Natural killer cell (primary cell): ENCODE results near the gene FXYD7. TPM values are rescaled to one million over a fixed set of nuclear protein-coding genes. Genes with fewer than 3 reads are reported as not detected.

ENCODE experiments used
- ATAC-seq, 3 donors: fragments of 150-1000 bp in 2 of 3; fragments of 200-7000 bp in 1 of 3; cut with Tn5 transposase; 1 replicate in 1 of 3; 2 replicates in 2 of 3; pipeline ENCODE4 v1.10.0; 2021; ENCODE audit warnings: mild to moderate bottlenecking in 2 of 3, moderate library complexity in 2 of 3
- DNase-seq, 2 donors: peaks; one replicate each; pipeline versions ENCODE4 v3.0.0 to v3.0.0-alpha.2; 2013 to 2021; ENCODE audit warnings: mixed read lengths in 1 of 2
- H3K27ac ChIP-seq: one replicate; pipeline ENCODE4 v1.5.1; 2013; ENCODE audit warnings: mild to moderate bottlenecking, low read length
- H3K27me3 ChIP-seq: one replicate; pipeline ENCODE4 v1.6.1; 2013; ENCODE audit warnings: low read length; ENCODE audit not compliant: control insufficient read depth, insufficient read depth
- H3K36me3 ChIP-seq: one replicate; pipeline ENCODE4 v1.6.1; 2013; ENCODE audit warnings: low read length; ENCODE audit not compliant: control insufficient read depth, insufficient read depth
- H3K4me1 ChIP-seq: one replicate; pipeline ENCODE4 v1.6.1; 2013; ENCODE audit warnings: low read length; ENCODE audit not compliant: control insufficient read depth, insufficient read depth
- H3K4me3 ChIP-seq: one replicate; pipeline ENCODE4 v1.5.1; 2013; ENCODE audit warnings: low read length
- H3K9me3 ChIP-seq: one replicate; pipeline ENCODE4 v1.6.1; 2013; ENCODE audit warnings: low read length; ENCODE audit not compliant: control insufficient read depth, insufficient read depth
- H3K27ac Mint-ChIP-seq, 2 donors: one replicate each; pipeline ENCODE4 v1.8.0; 2022; ENCODE audit warnings: mild to moderate bottlenecking in 2 of 2, mixed read lengths in 2 of 2, moderate library complexity in 1 of 2
- H3K27me3 Mint-ChIP-seq, 2 donors: one replicate each; pipeline ENCODE4 v1.8.0; 2022; ENCODE audit warnings: low read depth in 2 of 2, mixed read lengths in 2 of 2
- H3K36me3 Mint-ChIP-seq: one replicate; pipeline ENCODE4 v1.8.0; 2022; ENCODE audit warnings: mixed read lengths
- H3K4me1 Mint-ChIP-seq, 2 donors: one replicate each; pipeline ENCODE4 v1.8.0; 2022; ENCODE audit warnings: mixed read lengths in 2 of 2
- H3K4me3 Mint-ChIP-seq: one replicate; pipeline ENCODE4 v1.8.0; 2022; ENCODE audit warnings: mild to moderate bottlenecking, moderate library complexity, mixed read lengths
- H3K9me3 Mint-ChIP-seq, 2 donors: one replicate each; pipeline ENCODE4 v1.8.0; 2022; ENCODE audit warnings: mixed read lengths in 2 of 2
- CTCF ChIP-seq: fragments of 200-600 bp; IDR thresholded peaks from one replicate; pipeline ENCODE4 v1.8.0; 2022; ENCODE audit warnings: antibody characterized with exemption
- WGBS: methylation state at CpG from one replicate; pipeline ENCODE4 v1.1.7; 2013; ENCODE audit warnings: missing lambda C conversion rate; ENCODE audit not compliant: insufficient coverage; 5-methylcytosine and 5-hydroxymethylcytosine counted together
- intact Hi-C: fragments of 100-400 bp; cut with micrococcal nuclease; formaldehyde crosslinking; loops from one replicate; pipeline ENCODE4 v1.14.2; 2022
- total RNA-seq, 4 donors: library from RNA; stranded (reverse); fragments of 120-200 nt in 1 of 4; gene quantifications; one replicate each; pipeline versions ENCODE4 v1.2.3 to v1.2.4, GENCODE V29; 2013 to 2022

The FXYD7 gene
- total RNA-seq, 3 donors from 2014 or later (not counting 1 experiment from before 2014, with no cell fraction given) = 4.0 to 5.4 (median 4.9) TPM

- Histone ChIP-seq H3K36me3 (no peaks in the 10 kb centered on the region), H3K27ac (no peak overlapping the region), H3K4me3 (no peak overlapping the region), H3K27me3 (peaks cover 5% of the 10 kb centered on the region), H3K4me1 (peaks cover 7% of the 10 kb centered on the region), H3K9me3 (no peaks in the 10 kb centered on the region)
- no peak overlapping the region for H3K4me3 Mint-ChIP-seq
- peaks cover 6 to 8% of the 10 kb centered on the region in 2 donors for H3K4me1 Mint-ChIP-seq
- intact Hi-C loops = no loop called here
- no peak for TF ChIP-seq CTCF
- H3K36me3 Mint-ChIP-seq = no peaks in the 10 kb centered on the region
- H3K27me3 Mint-ChIP-seq = no peaks in the 10 kb centered on the region
- 84% methylated on average over 8 of the region's 8 CpGs for WGBS
- no peak for DNase-seq
- H3K9me3 Mint-ChIP-seq = no peaks in the 10 kb centered on the region
- no peak overlapping the region for H3K27ac Mint-ChIP-seq
- no peak for ATAC-seq
Measured at GRCh38 chr19:35117116-35117515, 25.9 kb upstream of the FXYD7 start.

GRCh38 chr19:35117799-35118198 is 25.3 kb upstream of the FXYD7 start:
- no peak for TF ChIP-seq CTCF
- Mint-ChIP-seq H3K36me3 (no peaks in the 10 kb centered on the region), H3K4me1 (peaks cover 6 to 8% of the 10 kb centered on the region in 2 donors), H3K9me3 (no peaks in the 10 kb centered on the region), H3K27ac (no peak overlapping the region), H3K27me3 (no peaks in the 10 kb centered on the region), H3K4me3 (no peak overlapping the region)
- no peak for ATAC-seq
- Histone ChIP-seq H3K27me3 (peaks cover 5% of the 10 kb centered on the region), H3K4me1 (peaks cover 7% of the 10 kb centered on the region), H3K9me3 (no peaks in the 10 kb centered on the region), H3K4me3 (no peak overlapping the region), H3K36me3 (no peaks in the 10 kb centered on the region), H3K27ac (no peak overlapping the region)
- intact Hi-C loops = no loop called here
- no peak for DNase-seq
- WGBS = 83% methylated on average over 11 of the region's 11 CpGs

- Mint-ChIP-seq H3K4me3 (no peak overlapping the region), H3K9me3 (no peaks in the 10 kb centered on the region), H3K27ac (no peak overlapping the region), H3K27me3 (no peaks in the 10 kb centered on the region), H3K4me1 (peaks cover 6 to 8% of the 10 kb centered on the region in 2 donors), H3K36me3 (no peaks in the 10 kb centered on the region)
- H3K4me3 ChIP-seq = no peak overlapping the region
- no peak for ATAC-seq
- H3K9me3 ChIP-seq = no peaks in the 10 kb centered on the region
- no peaks in the 10 kb centered on the region for H3K36me3 ChIP-seq
- 76% methylated on average over 12 of the region's 13 CpGs for WGBS
- no peak overlapping the region for H3K27ac ChIP-seq
- TF ChIP-seq CTCF = no peak
- no peak for DNase-seq
- H3K4me1 ChIP-seq = peaks cover 7% of the 10 kb centered on the region
- H3K27me3 ChIP-seq = peaks cover 5% of the 10 kb centered on the region
- intact Hi-C loops = no loop called here
Measured at GRCh38 chr19:35118268-35119020, 24.6 kb upstream of the FXYD7 start.

GRCh38 chr19:35119091-35119490 is 24.0 kb upstream of the FXYD7 start:
- H3K4me1 Mint-ChIP-seq = peaks cover 9 to 12% of the 10 kb centered on the region in 2 donors
- H3K4me3 Mint-ChIP-seq = no peak overlapping the region
- Histone ChIP-seq H3K36me3 (no peaks in the 10 kb centered on the region), H3K4me3 (no peak overlapping the region), H3K4me1 (peaks cover 7% of the 10 kb centered on the region), H3K27ac (no peak overlapping the region), H3K27me3 (peaks cover 5% of the 10 kb centered on the region), H3K9me3 (no peaks in the 10 kb centered on the region)
- H3K27me3 Mint-ChIP-seq = peaks cover 0 to 2% of the 10 kb centered on the region in 2 donors
- H3K36me3 Mint-ChIP-seq = no peaks in the 10 kb centered on the region
- no peak for TF ChIP-seq CTCF
- ATAC-seq = no peak
- intact Hi-C loops = no loop called here
- WGBS = 52% methylated on average over 14 of the region's 14 CpGs
- H3K9me3 Mint-ChIP-seq = no peaks in the 10 kb centered on the region
- no peak overlapping the region for H3K27ac Mint-ChIP-seq
- no peak for DNase-seq
